Upper lobe of left lung (tissue), 4 donors: Measurements from ENCODE around the gene PARM1.

Experiments used
- CTCF ChIP-seq, 6 experiments: fragments of 450-650 bp in 4 of 6; fragments of 200-600 bp in 2 of 6; sonication (generic) in 2 of 6; IDR thresholded peaks; one replicate each; pipeline ENCODE4 v1.5.1; 2016 to 2019; ENCODE audit warnings: antibody characterized with exemption in 6 of 6
- EP300 ChIP-seq, 4 donors: sonication (generic); formaldehyde crosslinking; IDR thresholded peaks; one replicate each; pipeline ENCODE4 v1.5.1; 2017; ENCODE audit warnings: antibody characterized with exemption in 4 of 4, control low read depth in 2 of 4
- POLR2AphosphoS5 ChIP-seq, 2 donors: sonication (generic); formaldehyde crosslinking; IDR thresholded peaks; one replicate each; pipeline ENCODE4 v1.5.1; 2017; ENCODE audit warnings: antibody characterized with exemption in 2 of 2

GRCh38 chr4:74990276-74990875 lies 57.5 kb downstream of the PARM1 start:
- TF ChIP-seq CTCF (IDR thresholded peaks at IDR 0.05) (no peak), POLR2AphosphoS5 (IDR thresholded peaks at IDR 0.05) (no peak), EP300 (IDR thresholded peaks at IDR 0.05) (no peak)
